Measurements from ENCODE around the gene GPR176.

Gene GPR176

GRCh38 chr15:39860871-39861270 is 59.2 kb downstream of the GPR176 start:
- TF ChIP-seq MAX (IDR thresholded peaks at IDR 0.05) (no peak), CEBPB (IDR thresholded peaks at IDR 0.05) (no peak), TAF1 (IDR thresholded peaks at IDR 0.05; ENCODE audit: low read depth) (no peak)
- TF ChIP-seq, protein P1, sequence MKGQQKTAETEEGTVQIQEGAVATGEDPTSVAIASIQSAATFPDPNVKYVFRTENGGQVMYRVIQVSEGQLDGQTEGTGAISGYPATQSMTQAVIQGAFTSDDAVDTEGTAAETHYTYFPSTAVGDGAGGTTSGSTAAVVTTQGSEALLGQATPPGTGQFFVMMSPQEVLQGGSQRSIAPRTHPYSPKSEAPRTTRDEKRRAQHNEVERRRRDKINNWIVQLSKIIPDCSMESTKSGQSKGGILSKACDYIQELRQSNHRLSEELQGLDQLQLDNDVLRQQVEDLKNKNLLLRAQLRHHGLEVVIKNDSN (IDR thresholded peaks at IDR 0.05): no peak

- no peak for TF ChIP-seq ZBTB7A (IDR thresholded peaks at IDR 0.05; ENCODE audit: low read depth)
- TF ChIP-seq NFIC (IDR thresholded peaks at IDR 0.05): no peak
- TF ChIP-seq CEBPB (IDR thresholded peaks at IDR 0.05): no peak
- no peak for TF ChIP-seq TCF12 (IDR thresholded peaks at IDR 0.05; ENCODE audit: low read depth)
- TF ChIP-seq YY1 (IDR thresholded peaks at IDR 0.05; ENCODE audit: low read depth): no peak
- no peak for TF ChIP-seq RAD21 (IDR thresholded peaks at IDR 0.05; ENCODE audit: low read depth)
- no peak for TF ChIP-seq EGR1 (IDR thresholded peaks at IDR 0.05)
- TF ChIP-seq, protein P1 (IDR thresholded peaks at IDR 0.05): no peak
- TF ChIP-seq REST (IDR thresholded peaks at IDR 0.05; ENCODE audit: low read depth): no peak
- no peak for TF ChIP-seq EP300 (IDR thresholded peaks at IDR 0.05; ENCODE audit: borderline replicate concordance)
- no peak for TF ChIP-seq TAF1 (IDR thresholded peaks at IDR 0.05; ENCODE audit: low read depth)
- TF ChIP-seq CREB1 (IDR thresholded peaks at IDR 0.05; ENCODE audit: low read depth): no peak
- no peak for TF ChIP-seq MAX (IDR thresholded peaks at IDR 0.05)
Observed at GRCh38 chr15:39860200-39860599, 59.9 kb downstream of the GPR176 start.

- TF ChIP-seq ZBTB7A (IDR thresholded peaks at IDR 0.05; ENCODE audit: low read depth) (no peak), MAX (IDR thresholded peaks at IDR 0.05) (no peak), CREB1 (IDR thresholded peaks at IDR 0.05; ENCODE audit: low read depth) (no peak), NFIC (IDR thresholded peaks at IDR 0.05) (no peak), CEBPB (IDR thresholded peaks at IDR 0.05) (no peak)
- TF ChIP-seq, protein P1 (IDR thresholded peaks at IDR 0.05): no peak
Observed at GRCh38 chr15:39859636-39860035, 60.4 kb downstream of the GPR176 start.

GRCh38 chr15:39857132-39857531 is 62.9 kb downstream of the GPR176 start:
- TF ChIP-seq REST (IDR thresholded peaks at IDR 0.05; ENCODE audit: low read depth) (no peak), TCF12 (IDR thresholded peaks at IDR 0.05; ENCODE audit: low read depth) (no peak), TAF1 (IDR thresholded peaks at IDR 0.05; ENCODE audit: low read depth) (no peak), EGR1 (IDR thresholded peaks at IDR 0.05) (no peak), CREB1 (IDR thresholded peaks at IDR 0.05; ENCODE audit: low read depth) (no peak)

- TF ChIP-seq, protein P1 (IDR thresholded peaks at IDR 0.05): no peak
- TF ChIP-seq TEAD4 (IDR thresholded peaks at IDR 0.05) (no peak), REST (IDR thresholded peaks at IDR 0.05; ENCODE audit: low read depth) (no peak), CEBPB (IDR thresholded peaks at IDR 0.05) (no peak), TCF12 (IDR thresholded peaks at IDR 0.05; ENCODE audit: low read depth) (no peak), CREB1 (IDR thresholded peaks at IDR 0.05; ENCODE audit: low read depth) (no peak), MAX (IDR thresholded peaks at IDR 0.05) (no peak), NFIC (IDR thresholded peaks at IDR 0.05) (no peak), EP300 (IDR thresholded peaks at IDR 0.05; ENCODE audit: borderline replicate concordance) (no peak), RAD21 (IDR thresholded peaks at IDR 0.05; ENCODE audit: low read depth) (no peak), YY1 (IDR thresholded peaks at IDR 0.05; ENCODE audit: low read depth) (no peak), TAF1 (IDR thresholded peaks at IDR 0.05; ENCODE audit: low read depth) (no peak), FOXM1 (IDR thresholded peaks at IDR 0.05; ENCODE audit: borderline replicate concordance, low read depth) (no peak), ZBTB7A (IDR thresholded peaks at IDR 0.05; ENCODE audit: low read depth) (no peak), EGR1 (IDR thresholded peaks at IDR 0.05) (no peak)
Observed at GRCh38 chr15:39856357-39856756, 63.7 kb downstream of the GPR176 start.

All from Ishikawa (cell line).